ENCODE data around the gene ZBTB34. TPM values are rescaled to one million over a fixed set of nuclear protein-coding genes. Genes with fewer than 3 reads are reported as not detected.

The ZBTB34 gene
- total and polyA plus RNA-seq, 9 of the 15 experiments (the other 6 are each of a cell fraction or from before 2014, with no cell fraction given) = 2.7 to 15.6 (median 9.8) TPM

DNA sequence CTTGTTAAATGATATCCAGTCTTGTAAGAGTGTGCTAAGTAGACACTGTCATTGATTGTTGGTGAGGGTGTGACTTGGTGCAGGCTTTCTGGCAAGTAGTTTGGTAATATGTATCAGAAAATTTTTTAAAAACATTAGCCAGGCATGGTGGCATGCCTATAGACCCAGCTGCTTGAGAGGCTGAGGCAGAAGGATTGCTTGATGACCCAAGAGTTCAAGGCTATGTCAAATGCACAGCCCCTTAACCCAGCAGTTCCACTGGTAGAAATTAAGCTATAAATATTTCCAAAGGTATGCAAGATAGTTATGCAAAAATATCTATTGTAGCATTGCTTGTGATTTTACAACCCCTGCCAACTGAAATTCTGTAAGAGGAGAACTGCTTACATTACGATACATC, 31.4 kb upstream of the ZBTB34 start:
- Histone ChIP-seq H3K4me1 (replicated peaks in 1 of 2; ENCODE audit: control insufficient read depth in 2 of 2, insufficient read depth in 2 of 2, low read length in 2 of 2) (no peaks in the 10 kb centered on the region; a peak in 1 of 5 replicates), H3K27ac (ENCODE audit: extremely low read depth, low read depth, low read length) (no peak overlapping the region), H3K36me3 (ENCODE audit: control insufficient read depth, insufficient read depth, low read length) (peaks cover 38% of the 10 kb centered on the region; the same call in 2 of the 3 replicates), H3K4me2 (ENCODE audit: insufficient read depth, low read length) (no peak overlapping the region), H3K9me1 (ENCODE audit: control insufficient read depth, insufficient read depth, low read length) (no peaks in the 10 kb centered on the region), H3K27me3 (ENCODE audit: control insufficient read depth in 2 of 2, insufficient read depth in 2 of 2, low read length in 2 of 2) (no peaks in the 10 kb centered on the region), H3K79me2 (ENCODE audit: control insufficient read depth, insufficient read depth, low read length) (peaks cover 33% of the 10 kb centered on the region), H3K9ac (ENCODE audit: insufficient read depth in 1 of 2, low read depth in 2 of 2, low read length in 2 of 2) (no peak overlapping the region), H3K4me3 (no peak overlapping the region), H3K9me3 (replicated peaks; ENCODE audit: control insufficient read depth, insufficient read depth, low read depth, low read length) (no peaks in the 10 kb centered on the region), H4K20me1 (replicated peaks; ENCODE audit: control insufficient read depth, insufficient read depth, low read length) (no peaks in the 10 kb centered on the region), H2AFZ (ENCODE audit: low read depth, low read length) (no peak overlapping the region)
- no peak for ATAC-seq
- TF ChIP-seq ZNF224 (CRISPR knock-in tag; IDR thresholded peaks at IDR 0.05) (no peak), CREM (IDR thresholded peaks at IDR 0.05; ENCODE audit: low read depth) (no peak), HDAC1 (IDR thresholded peaks at IDR 0.05) (no peak), JUN (IDR thresholded peaks at IDR 0.05; ENCODE audit: borderline replicate concordance, low read depth, low read length) (no peak), JUN (CRISPR knock-in tag; IDR thresholded peaks at IDR 0.05; ENCODE audit: borderline replicate concordance) (no peak), POU5F1 (IDR thresholded peaks at IDR 0.05; ENCODE audit: borderline replicate concordance, low read depth, low read length, partially characterized antibody) (no peak), ZNF197 (CRISPR knock-in tag; IDR thresholded peaks at IDR 0.05; ENCODE audit: low read depth) (no peak), ZNF165 (CRISPR knock-in tag; IDR thresholded peaks at IDR 0.05; ENCODE audit: borderline replicate concordance) (no peak), CBFB (CRISPR knock-in tag; IDR thresholded peaks at IDR 0.05) (no peak), ZNF311 (CRISPR knock-in tag; IDR thresholded peaks at IDR 0.05) (no peak), TEAD4 (IDR thresholded peaks at IDR 0.05; ENCODE audit: low read length) (no peak), TEAD4 (CRISPR knock-in tag; IDR thresholded peaks at IDR 0.05; ENCODE audit: borderline replicate concordance) (no peak), ELF1 (tag; IDR thresholded peaks at IDR 0.05) (no peak), HOXB6 (CRISPR knock-in tag; IDR thresholded peaks at IDR 0.05; ENCODE audit: borderline replicate concordance) (no peak), THRAP3 (IDR thresholded peaks at IDR 0.05; ENCODE audit: borderline replicate concordance) (no peak), ILK (tag; IDR thresholded peaks at IDR 0.05; ENCODE audit: borderline replicate concordance, low read depth) (no peak)
- TF ChIP-seq, protein P1, sequence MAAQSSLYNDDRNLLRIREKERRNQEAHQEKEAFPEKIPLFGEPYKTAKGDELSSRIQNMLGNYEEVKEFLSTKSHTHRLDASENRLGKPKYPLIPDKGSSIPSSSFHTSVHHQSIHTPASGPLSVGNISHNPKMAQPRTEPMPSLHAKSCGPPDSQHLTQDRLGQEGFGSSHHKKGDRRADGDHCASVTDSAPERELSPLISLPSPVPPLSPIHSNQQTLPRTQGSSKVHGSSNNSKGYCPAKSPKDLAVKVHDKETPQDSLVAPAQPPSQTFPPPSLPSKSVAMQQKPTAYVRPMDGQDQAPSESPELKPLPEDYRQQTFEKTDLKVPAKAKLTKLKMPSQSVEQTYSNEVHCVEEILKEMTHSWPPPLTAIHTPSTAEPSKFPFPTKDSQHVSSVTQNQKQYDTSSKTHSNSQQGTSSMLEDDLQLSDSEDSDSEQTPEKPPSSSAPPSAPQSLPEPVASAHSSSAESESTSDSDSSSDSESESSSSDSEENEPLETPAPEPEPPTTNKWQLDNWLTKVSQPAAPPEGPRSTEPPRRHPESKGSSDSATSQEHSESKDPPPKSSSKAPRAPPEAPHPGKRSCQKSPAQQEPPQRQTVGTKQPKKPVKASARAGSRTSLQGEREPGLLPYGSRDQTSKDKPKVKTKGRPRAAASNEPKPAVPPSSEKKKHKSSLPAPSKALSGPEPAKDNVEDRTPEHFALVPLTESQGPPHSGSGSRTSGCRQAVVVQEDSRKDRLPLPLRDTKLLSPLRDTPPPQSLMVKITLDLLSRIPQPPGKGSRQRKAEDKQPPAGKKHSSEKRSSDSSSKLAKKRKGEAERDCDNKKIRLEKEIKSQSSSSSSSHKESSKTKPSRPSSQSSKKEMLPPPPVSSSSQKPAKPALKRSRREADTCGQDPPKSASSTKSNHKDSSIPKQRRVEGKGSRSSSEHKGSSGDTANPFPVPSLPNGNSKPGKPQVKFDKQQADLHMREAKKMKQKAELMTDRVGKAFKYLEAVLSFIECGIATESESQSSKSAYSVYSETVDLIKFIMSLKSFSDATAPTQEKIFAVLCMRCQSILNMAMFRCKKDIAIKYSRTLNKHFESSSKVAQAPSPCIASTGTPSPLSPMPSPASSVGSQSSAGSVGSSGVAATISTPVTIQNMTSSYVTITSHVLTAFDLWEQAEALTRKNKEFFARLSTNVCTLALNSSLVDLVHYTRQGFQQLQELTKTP (IDR thresholded peaks at IDR 0.05; ENCODE audit: low read depth in 1 of 2, partially characterized antibody in 2 of 2) = no peak
- TF ChIP-seq, protein P2, sequence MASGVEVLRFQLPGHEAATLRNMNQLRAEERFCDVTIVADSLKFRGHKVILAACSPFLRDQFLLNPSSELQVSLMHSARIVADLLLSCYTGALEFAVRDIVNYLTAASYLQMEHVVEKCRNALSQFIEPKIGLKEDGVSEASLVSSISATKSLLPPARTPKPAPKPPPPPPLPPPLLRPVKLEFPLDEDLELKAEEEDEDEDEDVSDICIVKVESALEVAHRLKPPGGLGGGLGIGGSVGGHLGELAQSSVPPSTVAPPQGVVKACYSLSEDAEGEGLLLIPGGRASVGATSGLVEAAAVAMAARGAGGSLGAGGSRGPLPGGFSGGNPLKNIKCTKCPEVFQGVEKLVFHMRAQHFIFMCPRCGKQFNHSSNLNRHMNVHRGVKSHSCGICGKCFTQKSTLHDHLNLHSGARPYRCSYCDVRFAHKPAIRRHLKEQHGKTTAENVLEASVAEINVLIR (CRISPR knock-in tag; IDR thresholded peaks at IDR 0.05) = no peak
- in situ Hi-C loops (cut with MboI) (no loop called here), intact Hi-C loops (cut with micrococcal nuclease) (no loop called here)
- WGBS (ENCODE audit: insufficient coverage, low coverage, missing lambda C conversion rate) = 80% methylated on average over 1 of the region's 1 CpG
- POLR2A ChIA-PET = interaction anchor here (0.9 kb wide), 1 partner anchor 10 kb away, joined by 3 read pairs; no protein-coding TSS in a partner anchor
- DNase-seq (ENCODE audit: extremely low read depth in 1 of 4, low spot score in 3 of 4) = no peak
- no peak for FAIRE-seq
- CTCF ChIA-PET (ENCODE audit: low intra/inter-chr PET ratio) = no interaction called here
- no TSS peak for BruUV-seq (replicated peaks)

Measured in K562 (cell line).